Stomach (tissue), 9 donors: ENCODE results near the gene SVOP. TPM values are rescaled to one million over a fixed set of nuclear protein-coding genes. Genes with fewer than 3 reads are reported as not detected.

ENCODE experiments used
- DNase-seq, 2 donors: peaks; one replicate each; pipeline versions ENCODE4 v3.0.0 to v3.0.0-alpha.2; 2013 to 2019
- H3K27ac ChIP-seq, 5 donors: fragments of 200-600 bp in 4 of 5; sonication (generic) in 4 of 5; one replicate each; pipeline ENCODE4 v1.5.1; 2013 to 2019; ENCODE audit warnings: mild to moderate bottlenecking in 1 of 5, moderate library complexity in 1 of 5
- H3K27me3 ChIP-seq, 3 donors: fragments of 200-600 bp; sonication (generic); one replicate each; pipeline ENCODE4 v1.5.1; 2017 to 2019; ENCODE audit warnings: mixed run types in 1 of 3
- H3K36me3 ChIP-seq, 4 donors: fragments of 200-600 bp; sonication (generic); 1 replicate in 3 of 4; 2 replicates in 1 of 4; pipeline ENCODE4 v1.5.1; 2016 to 2019
- H3K4me1 ChIP-seq, 4 donors: fragments of 200-600 bp; sonication (generic); one replicate each; pipeline ENCODE4 v1.5.1; 2016 to 2019
- H3K4me3 ChIP-seq, 4 donors: fragments of 200-600 bp; sonication (generic) in 3 of 4; one replicate each; pipeline ENCODE4 v1.5.1; 2016 to 2019; ENCODE audit warnings: mild to moderate bottlenecking in 1 of 4
- H3K9me3 ChIP-seq, 4 donors: fragments of 200-600 bp; sonication (generic); one replicate each; pipeline ENCODE4 v1.5.1; 2016 to 2019
- CTCF ChIP-seq, 7 experiments: fragments of 450-650 bp in 4 of 7; fragments of 200-600 bp in 3 of 7; sonication (generic) in 3 of 7; IDR thresholded peaks; one replicate each; pipeline ENCODE4 v1.5.1; 2016 to 2019; ENCODE audit warnings: antibody characterized with exemption in 7 of 7, control low read depth in 2 of 7, mild to moderate bottlenecking in 1 of 7
- EP300 ChIP-seq: sonication (generic); formaldehyde crosslinking; IDR thresholded peaks from one replicate; pipeline ENCODE4 v1.6.1; 2017; ENCODE audit warnings: antibody characterized with exemption
- POLR2A ChIP-seq, 4 donors: fragments of 450-650 bp; IDR thresholded peaks; one replicate each; pipeline ENCODE4 v1.6.1; 2016; ENCODE audit warnings: antibody characterized with exemption in 4 of 4, control low read depth in 2 of 4, mild to moderate bottlenecking in 1 of 4, moderate library complexity in 1 of 4
- POLR2AphosphoS5 ChIP-seq, 3 donors: sonication (generic); formaldehyde crosslinking; IDR thresholded peaks; one replicate each; pipeline ENCODE4 v1.6.1; 2016; ENCODE audit warnings: antibody characterized with exemption in 3 of 3
- WGBS, 5 donors: extraction: QIAGEN DNeasy Blood & Tissue Kit in 3 of 5; methylation state at CpG; one replicate each; pipeline versions ENCODE4 v1.1.5 to v1.1.7; 2013 to 2018; 5-methylcytosine and 5-hydroxymethylcytosine counted together
- intact Hi-C: fragments of 100-400 bp; cut with DNase I; formaldehyde crosslinking; loops from one replicate; pipeline ENCODE4 v1.15.1; 2023; ENCODE audit warnings: low total_unique reads
- polyA plus RNA-seq, 3 donors: library from polyadenylated mRNA; stranded (reverse); fragments of 200-250 nt; gene quantifications; one replicate each; pipeline ENCODE4 v1.2.3, GENCODE V29; 2013
- total RNA-seq, 5 donors: library from RNA; depleted of rRNA; stranded (reverse); fragments of >200 nt; gene quantifications; one replicate each; pipeline versions ENCODE4 v1.1.0 to v1.2.3, GENCODE V29; 2014 to 2016
- donor health status: healthy with polysubstance abuse.
- donor health status: Bipolar disorder and iron deficiency.
- donor health status: healthy.

Gene SVOP
- total and polyA plus RNA-seq, 8 donors = 0.08 to 2.0 (median 0.37) TPM; not detected in 3

- no peak for DNase-seq
- H3K4me1 ChIP-seq = no peaks in the 10 kb centered on the region
- H3K9me3 ChIP-seq = no peaks in the 10 kb centered on the region
- TF ChIP-seq POLR2AphosphoS5 (IDR thresholded peaks at IDR 0.05) = no peak
- no peak for TF ChIP-seq POLR2A (IDR thresholded peaks at IDR 0.05)
- no peak for TF ChIP-seq CTCF (IDR thresholded peaks at IDR 0.05)
- no peak for TF ChIP-seq EP300
- 62 to 67% (median 65%) methylated on average over 14 to 16 of the region's 16 CpGs for WGBS, 5 donors
- intact Hi-C loops = loop anchor here (10.0 kb wide), 1 partner anchor 65 kb away; no protein-coding TSS in a partner anchor
- no peaks in the 10 kb centered on the region for H3K36me3 ChIP-seq
- no peak within 1 kb of the TSS for H3K4me3 ChIP-seq
- no peaks in the 10 kb centered on the region for H3K27me3 ChIP-seq
- H3K27ac ChIP-seq = no peak within 1 kb of the TSS
Measured at GRCh38 chr12:108879615-108880254, 141.1 kb downstream of the SVOP start, which contains the start of gene DAO. Gene DAO (plus strand): TSS chr12:108880092. CDS start chr12:108885007, 4,915 bp downstream.

- Histone ChIP-seq H3K4me1 (no peaks in the 10 kb centered on the region), H3K4me3 (no peak overlapping the region), H3K9me3 (no peaks in the 10 kb centered on the region), H3K27ac (no peak overlapping the region), H3K36me3 (no peaks in the 10 kb centered on the region), H3K27me3 (no peaks in the 10 kb centered on the region)
- intact Hi-C loops = no loop called here
- no peak for DNase-seq
- TF ChIP-seq CTCF (IDR thresholded peaks at IDR 0.05) (no peak), POLR2AphosphoS5 (IDR thresholded peaks at IDR 0.05) (no peak), POLR2A (IDR thresholded peaks at IDR 0.05) (no peak), EP300 (no peak)
- WGBS, 5 donors = 85 to 95% (median 89%) methylated on average over 3 of the region's 3 CpGs
Measured at GRCh38 chr12:108876550-108876949, 144.3 kb downstream of the SVOP start.

- Histone ChIP-seq H3K27ac (no peak overlapping the region), H3K4me1 (no peaks in the 10 kb centered on the region), H3K4me3 (no peak overlapping the region), H3K27me3 (no peaks in the 10 kb centered on the region), H3K36me3 (no peaks in the 10 kb centered on the region), H3K9me3 (no peaks in the 10 kb centered on the region)
- intact Hi-C loops = no loop called here
- 67 to 80% (median 77%) methylated on average over 3 of the region's 3 CpGs for WGBS, 5 donors
- no peak for DNase-seq
- TF ChIP-seq POLR2A (IDR thresholded peaks at IDR 0.05) (no peak), CTCF (IDR thresholded peaks at IDR 0.05) (no peak), POLR2AphosphoS5 (IDR thresholded peaks at IDR 0.05) (no peak), EP300 (no peak)
Measured at GRCh38 chr12:108875682-108876361, 145.0 kb downstream of the SVOP start.

GRCh38 chr12:108875280-108875679 lies 145.6 kb downstream of the SVOP start:
- WGBS, 5 donors = 23 to 36% (median 30%) methylated on average over 1 of the region's 1 CpG
- intact Hi-C loops = no loop called here

More at GRCh38 chr12:108875280-108875679, 145.6 kb downstream of the SVOP start:
- H3K4me1 ChIP-seq = no peaks in the 10 kb centered on the region
- no peak for DNase-seq
- H3K4me3 ChIP-seq = no peak overlapping the region
- no peak overlapping the region for H3K27ac ChIP-seq
- H3K36me3 ChIP-seq = no peaks in the 10 kb centered on the region
- H3K27me3 ChIP-seq = no peaks in the 10 kb centered on the region
- TF ChIP-seq POLR2A (IDR thresholded peaks at IDR 0.05) = no peak
- no peak for TF ChIP-seq EP300
- no peak for TF ChIP-seq POLR2AphosphoS5 (IDR thresholded peaks at IDR 0.05)
- TF ChIP-seq CTCF (IDR thresholded peaks at IDR 0.05) = no peak
- no peaks in the 10 kb centered on the region for H3K9me3 ChIP-seq
